GM19238 (cell line): ENCODE results near the gene GNG5.
"Not testable (repeated sequence)": the region's sequence is repeated elsewhere in the genome, so short reads cannot be mapped to it uniquely, and the experiment has no call there.

Source experiments
- DNase-seq: peaks from one replicate; pipeline ENCODE4 v3.0.0; 2011; ENCODE audit warnings: low spot score; ENCODE audit not compliant: insufficient read length

GNG5 gene

GRCh38 chr1:84489766-84490165 lies 16.6 kb downstream of the GNG5 start:
- DNase-seq = no peak

GRCh38 chr1:84488107-84488506 lies 18.3 kb downstream of the GNG5 start:
- DNase-seq = no peak

- no peak for DNase-seq
These were observed 25.1 kb downstream of the GNG5 start for GRCh38 chr1:84481317-84481716.

- no peak for DNase-seq
These were observed 25.7 kb downstream of the GNG5 start for GRCh38 chr1:84480650-84481049.

- DNase-seq = no peak
These were observed 26.4 kb downstream of the GNG5 start for GRCh38 chr1:84479998-84480397.

- peak; percentile 31 for DNase-seq
These were observed 27.2 kb downstream of the GNG5 start, which contains the start of gene RPF1 for GRCh38 chr1:84478876-84479868. RPF1 (plus strand) TSS chr1:84479266; CDS start chr1:84479282, 16 bp downstream.

- DNase-seq = no peak
These were observed 30.2 kb downstream of the GNG5 start for GRCh38 chr1:84476225-84476624.

GRCh38 chr1:84467298-84467697 lies 39.1 kb downstream of the GNG5 start:
- DNase-seq = no peak

GRCh38 chr1:84462118-84462517 lies 44.3 kb downstream of the GNG5 start:
- no peak for DNase-seq

GRCh38 chr1:84452436-84452835 lies 53.9 kb downstream of the GNG5 start:
- DNase-seq = no peak

GRCh38 chr1:84450910-84451309 lies 55.5 kb downstream of the GNG5 start:
- no peak for DNase-seq

GRCh38 chr1:84448704-84449103 lies 57.7 kb downstream of the GNG5 start:
- DNase-seq = not testable (repeated sequence)
